GM12878 (cell line): ENCODE results near the gene UST.
A peak's percentile ranks its signal among the peaks of the same experiment; 100 is the strongest.

Source experiments
- CTCF ChIP-seq, 3 experiments: IDR thresholded peaks in 2 of 3; conservative IDR thresholded peaks in 1 of 3; 2 replicates each; pipeline ENCODE4 v1.5.1; 2011; ENCODE audit warnings: low read depth in 3 of 3, low read length in 3 of 3, mild to moderate bottlenecking in 3 of 3, control low read depth in 2 of 3, moderate library complexity in 2 of 3, inconsistent platforms in 1 of 3, mixed read lengths in 1 of 3; ENCODE audit not compliant: control insufficient read depth in 2 of 3, insufficient read depth in 1 of 3; ENCODE audit errors: extremely low read depth in 1 of 3
- POLR2A ChIP-seq: IDR thresholded peaks from 2 replicates; pipeline ENCODE4 v1.6.1; 2011; ENCODE audit warnings: low read depth, mild to moderate bottlenecking, low read length
- POLR2AphosphoS5 ChIP-seq: IDR thresholded peaks from 2 replicates; pipeline ENCODE4 v1.6.1; 2011; ENCODE audit warnings: mild to moderate bottlenecking, low read length, inconsistent platforms
- RAD21 ChIP-seq: IDR thresholded peaks from 2 replicates; pipeline ENCODE4 v1.6.1; 2011; ENCODE audit warnings: mild to moderate bottlenecking, low read depth, low read length, moderate library complexity; ENCODE audit not compliant: insufficient read depth
- SUZ12 ChIP-seq: fragments of 200-600 bp; sonication (generic); IDR thresholded peaks from one replicate; pipeline ENCODE4 v1.6.1; 2018; ENCODE audit warnings: antibody characterized with exemption, mild to moderate bottlenecking; ENCODE audit not compliant: unreplicated experiment
- TCF3 ChIP-seq: IDR thresholded peaks from 2 replicates; pipeline ENCODE4 v1.6.1; 2012; ENCODE audit warnings: low read depth, mild to moderate bottlenecking, low read length, borderline replicate concordance; ENCODE audit not compliant: insufficient read depth

GRCh38 chr6:149032599-149033405 lies 286.0 kb downstream of the UST start:
- TF ChIP-seq TCF3 (no peak), RAD21 (peak; percentile 5; the same call in 1 of the 2 replicates), CTCF (IDR thresholded peaks at IDR 0.05 in 2 of 3, conservative IDR thresholded peaks at IDR 0.05 in 1 of 3; ENCODE audit: control insufficient read depth in 2 of 3, extremely low read depth in 1 of 3, insufficient read depth in 1 of 3, low read depth in 3 of 3, low read length in 3 of 3) (no peak), POLR2A (no peak), POLR2AphosphoS5 (peak; percentile 58; the same call in 1 of the 2 replicates), SUZ12 (no peak)
